Stimulated activated CD4-positive, alpha-beta T cell treated with anti-CD3 and anti-CD28 coated beads, Interleukin-1b, Interleukin-23, amount 100 ng/mL, for 24 hours (primary cell): ENCODE data around the gene RBP2.

Source experiments
- DNase-seq, 4 experiments: peaks; one replicate each; pipeline ENCODE4 v3.0.0-alpha.2; 2020; ENCODE audit warnings: low read depth in 4 of 4, low spot score in 1 of 4

Gene RBP2

GRCh38 chr3:139476348-139476747 lies at the start of gene RBP2:
TSS of gene RBP2 (minus strand) at chr3:139476516. CDS start at chr3:139476459, 57 bp downstream.
- DNase-seq = no peak

- DNase-seq = no peak
Measured at GRCh38 chr3:139524841-139525636, 48.7 kb upstream of the RBP2 start.

GRCh38 chr3:139523718-139524117 lies 47.4 kb upstream of the RBP2 start:
- no peak for DNase-seq

GRCh38 chr3:139523166-139523565 lies 46.9 kb upstream of the RBP2 start:
- no peak for DNase-seq

- DNase-seq = no peak
Measured at GRCh38 chr3:139522421-139522820, 46.1 kb upstream of the RBP2 start.

- DNase-seq = no peak
Measured at GRCh38 chr3:139521816-139522215, 45.5 kb upstream of the RBP2 start.

GRCh38 chr3:139521144-139521543 lies 44.8 kb upstream of the RBP2 start:
- DNase-seq = no peak

- DNase-seq = no peak
Measured at GRCh38 chr3:139519998-139520737, 43.9 kb upstream of the RBP2 start.

- DNase-seq = no peak
Measured at GRCh38 chr3:139518926-139519842, 42.9 kb upstream of the RBP2 start.

- no peak for DNase-seq
Measured at GRCh38 chr3:139518306-139518705, 42.0 kb upstream of the RBP2 start.

- no peak for DNase-seq
Measured at GRCh38 chr3:139517321-139518065, 41.2 kb upstream of the RBP2 start.

- DNase-seq = no peak
Measured at GRCh38 chr3:139514741-139515140, 38.4 kb upstream of the RBP2 start.

- no peak for DNase-seq
Measured at GRCh38 chr3:139509631-139510030, 33.3 kb upstream of the RBP2 start.

GRCh38 chr3:139506766-139507165 lies 30.4 kb upstream of the RBP2 start:
- no peak for DNase-seq

GRCh38 chr3:139505829-139506386 lies 29.6 kb upstream of the RBP2 start:
- DNase-seq = no peak

- no peak for DNase-seq
Measured at GRCh38 chr3:139499536-139499935, 23.2 kb upstream of the RBP2 start.

GRCh38 chr3:139493826-139494385 lies 17.6 kb upstream of the RBP2 start:
- no peak for DNase-seq

- DNase-seq = no peak
Measured at GRCh38 chr3:139491966-139492365, 15.7 kb upstream of the RBP2 start.

GRCh38 chr3:139491027-139491700 lies 14.8 kb upstream of the RBP2 start:
- DNase-seq = no peak

GRCh38 chr3:139482206-139482605 lies 5.9 kb upstream of the RBP2 start:
- no peak for DNase-seq
